Psoas muscle (tissue), 8 donors: Measurements from ENCODE around the gene TBC1D7. TPM values are rescaled to one million over a fixed set of nuclear protein-coding genes. Genes with fewer than 3 reads are reported as not detected.

Source experiments
- ATAC-seq, 4 donors: fragments of 200-7000 bp; cut with Tn5 transposase; one replicate each; pipeline ENCODE4 v1.9.1; 2020; ENCODE audit warnings: moderate library complexity in 3 of 4, mild to moderate bottlenecking in 2 of 4
- DNase-seq, 2 donors: peaks; one replicate each; pipeline ENCODE4 v3.0.0-alpha.2; 2020
- H3K27ac ChIP-seq: fragments of 200-600 bp; one replicate; pipeline ENCODE4 v1.8.0; 2022
- H3K27me3 ChIP-seq, 3 donors: fragments of 200-600 bp in 1 of 3; one replicate each; pipeline versions ENCODE4 v1.6.1 to v1.8.0; 2013 to 2022; ENCODE audit warnings: low read length in 2 of 3, mild to moderate bottlenecking in 2 of 3, moderate library complexity in 1 of 3; ENCODE audit not compliant: insufficient read depth in 3 of 3
- H3K36me3 ChIP-seq, 2 donors: fragments of 200-600 bp in 1 of 2; one replicate each; pipeline versions ENCODE4 v1.6.1 to v1.8.0; 2013 to 2022; ENCODE audit warnings: low read depth in 1 of 2, mild to moderate bottlenecking in 1 of 2, moderate library complexity in 1 of 2; ENCODE audit not compliant: insufficient read depth in 1 of 2
- H3K4me1 ChIP-seq: fragments of 200-600 bp; one replicate; pipeline ENCODE4 v1.8.0; 2022
- H3K4me3 ChIP-seq: fragments of 200-600 bp; one replicate; pipeline ENCODE4 v1.8.0; 2022; ENCODE audit warnings: mild to moderate bottlenecking
- H3K9me3 ChIP-seq: fragments of 200-600 bp; one replicate; pipeline ENCODE4 v1.8.0; 2022
- WGBS, 3 donors: extraction: QIAGEN DNeasy Blood & Tissue Kit; methylation state at CpG; one replicate each; pipeline versions ENCODE4 v1.1.6 to v1.1.7; 2013; 5-methylcytosine and 5-hydroxymethylcytosine counted together
- intact Hi-C, 2 donors: fragments of 100-400 bp; cut with DNase I; formaldehyde crosslinking; loops; one replicate each; pipeline versions ENCODE4 v1.11.0 to v1.14.2; 2022
- polyA plus RNA-seq, 3 donors: library from polyadenylated mRNA; stranded (reverse); fragments of 200-250 nt; gene quantifications; one replicate each; pipeline ENCODE4 v1.2.3, GENCODE V29; 2013
- total RNA-seq, 4 donors: library from RNA; stranded (reverse); fragmentation: NEBNext Ultra II Directional in 2 of 4; extraction: Animal tissue kit (Norgen Biotek cat#: 25700) in 2 of 4; gene quantifications; one replicate each; pipeline versions ENCODE4 v1.2.1 to v1.2.4, GENCODE V29; 2021 to 2023
- TF ChIP-seq, protein P1 (sequence below): fragments of 200-600 bp; IDR thresholded peaks from one replicate; pipeline ENCODE4 v1.8.0; 2022; ENCODE audit warnings: antibody characterized with exemption
- donor health status: healthy with polysubstance abuse.
- donor health status: DM: no; HTN: no; CAD: no; lungs with moderate emphysema.
- donor health status: Bipolar disorder and iron deficiency.
- donor health status: healthy.
- donor health status: DM: yes; HTN: yes; CAD: no.
- donor health status: DM: no; HTN: no; CAD: no.
- donor health status: DM: no; HTN: no; CAD: no.
- donor health status: DM: yes; HTN: yes; CAD: no.

The TBC1D7 gene
- total and polyA plus RNA-seq, 7 donors = 9.4 to 19.4 (median 12.0) TPM

DNA sequence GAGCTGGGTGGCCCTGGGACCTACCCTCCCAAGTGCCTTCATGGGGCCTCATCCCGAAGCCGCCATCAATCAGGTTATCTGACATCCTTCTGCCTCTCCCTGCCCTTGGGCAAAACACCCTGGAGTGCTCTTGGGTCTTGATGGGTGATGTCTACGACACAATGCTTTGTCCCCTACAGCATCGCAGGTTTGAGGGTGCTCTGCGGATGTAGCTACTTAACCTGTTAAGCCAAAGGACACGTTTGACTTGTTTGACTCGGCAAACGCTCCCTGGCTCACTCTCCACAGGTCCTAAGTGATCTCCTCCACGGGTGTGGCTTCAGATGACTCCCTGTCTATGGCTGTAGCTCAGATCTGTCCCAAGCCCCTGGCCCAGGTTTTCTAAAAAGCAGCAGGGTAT lies 35.6 kb downstream of the TBC1D7 start:
- DNase-seq (no peak), ATAC-seq (no peak)
- Histone ChIP-seq H3K4me1 (no peaks in the 10 kb centered on the region), H3K9me3 (no peaks in the 10 kb centered on the region), H3K36me3 (peaks cover 0 to 41% of the 10 kb centered on the region in 2 donors), H3K27me3 (no peaks in the 10 kb centered on the region), H3K27ac (no peak overlapping the region), H3K4me3 (no peak overlapping the region)
- intact Hi-C loops = no loop called here
- TF ChIP-seq, protein P1, sequence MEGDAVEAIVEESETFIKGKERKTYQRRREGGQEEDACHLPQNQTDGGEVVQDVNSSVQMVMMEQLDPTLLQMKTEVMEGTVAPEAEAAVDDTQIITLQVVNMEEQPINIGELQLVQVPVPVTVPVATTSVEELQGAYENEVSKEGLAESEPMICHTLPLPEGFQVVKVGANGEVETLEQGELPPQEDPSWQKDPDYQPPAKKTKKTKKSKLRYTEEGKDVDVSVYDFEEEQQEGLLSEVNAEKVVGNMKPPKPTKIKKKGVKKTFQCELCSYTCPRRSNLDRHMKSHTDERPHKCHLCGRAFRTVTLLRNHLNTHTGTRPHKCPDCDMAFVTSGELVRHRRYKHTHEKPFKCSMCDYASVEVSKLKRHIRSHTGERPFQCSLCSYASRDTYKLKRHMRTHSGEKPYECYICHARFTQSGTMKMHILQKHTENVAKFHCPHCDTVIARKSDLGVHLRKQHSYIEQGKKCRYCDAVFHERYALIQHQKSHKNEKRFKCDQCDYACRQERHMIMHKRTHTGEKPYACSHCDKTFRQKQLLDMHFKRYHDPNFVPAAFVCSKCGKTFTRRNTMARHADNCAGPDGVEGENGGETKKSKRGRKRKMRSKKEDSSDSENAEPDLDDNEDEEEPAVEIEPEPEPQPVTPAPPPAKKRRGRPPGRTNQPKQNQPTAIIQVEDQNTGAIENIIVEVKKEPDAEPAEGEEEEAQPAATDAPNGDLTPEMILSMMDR = no peak
- WGBS, 3 donors = 92 to 94% (median 93%) methylated on average over 9 of the region's 9 CpGs

DNA sequence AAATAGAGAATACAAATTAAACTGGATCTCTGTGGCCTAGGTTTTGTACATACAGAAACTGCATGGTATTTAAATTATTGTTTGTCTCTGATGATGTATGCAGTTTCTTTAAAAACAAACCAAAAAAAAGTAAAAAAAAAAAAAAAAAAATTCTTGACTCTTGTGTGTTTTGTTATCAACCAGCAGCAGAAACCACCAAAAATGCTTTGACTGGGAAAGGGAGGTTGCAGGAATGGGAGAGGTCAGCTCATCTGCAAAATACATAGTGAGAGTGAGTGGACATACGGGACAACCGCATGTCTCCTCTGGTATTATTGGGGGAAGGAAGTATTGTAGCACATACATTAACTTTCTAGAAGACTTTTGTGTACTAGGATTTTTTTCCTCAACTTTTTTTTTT lies 38.0 kb downstream of the TBC1D7 start:
- Histone ChIP-seq H3K4me1 (no peaks in the 10 kb centered on the region), H3K4me3 (no peak overlapping the region), H3K27ac (no peak overlapping the region), H3K36me3 (peaks cover 0 to 37% of the 10 kb centered on the region in 2 donors), H3K27me3 (no peaks in the 10 kb centered on the region), H3K9me3 (peaks cover 8% of the 10 kb centered on the region)
- 98 to 100% (median 99%) methylated on average over 2 of the region's 2 CpGs for WGBS, 3 donors
- ATAC-seq (no peak), DNase-seq (no peak)
- intact Hi-C loops = no loop called here
- TF ChIP-seq, protein P1 = no peak

DNA sequence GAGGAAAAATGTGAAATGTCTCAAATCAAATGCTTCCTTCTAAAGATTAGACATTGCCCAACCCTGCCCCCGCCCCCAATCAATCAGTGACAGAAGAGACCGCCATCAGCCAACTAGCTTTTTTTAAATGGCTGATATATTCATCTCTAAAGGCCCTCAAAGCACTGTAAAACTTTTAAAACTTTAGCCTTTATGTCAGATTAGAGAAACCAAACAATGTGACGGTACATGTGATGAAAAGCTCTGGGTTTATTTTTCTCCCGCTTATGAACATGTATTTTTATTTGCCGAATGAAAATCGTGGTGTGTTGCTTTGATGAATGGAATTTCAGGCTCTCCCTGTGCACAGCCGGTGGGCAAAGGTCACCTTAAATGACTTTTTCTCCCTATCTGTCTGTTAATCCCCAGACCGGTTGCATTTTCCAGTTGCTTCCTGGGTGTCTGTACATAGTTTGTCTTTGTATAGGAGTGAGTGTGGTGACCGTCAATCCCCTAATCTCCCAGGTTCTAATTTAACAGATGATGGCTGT lies 38.5 kb downstream of the TBC1D7 start:
- Histone ChIP-seq H3K4me3 (no peak overlapping the region), H3K27me3 (no peaks in the 10 kb centered on the region), H3K4me1 (no peaks in the 10 kb centered on the region), H3K36me3 (peaks cover 0 to 33% of the 10 kb centered on the region in 2 donors), H3K27ac (no peak overlapping the region), H3K9me3 (peaks cover 8% of the 10 kb centered on the region)
- intact Hi-C loops = no loop called here
- DNase-seq = no peak
- WGBS, 3 donors = 78 to 82% (median 79%) methylated on average over 9 of the region's 9 CpGs
- TF ChIP-seq, protein P1 = no peak
- ATAC-seq = no peak

DNA sequence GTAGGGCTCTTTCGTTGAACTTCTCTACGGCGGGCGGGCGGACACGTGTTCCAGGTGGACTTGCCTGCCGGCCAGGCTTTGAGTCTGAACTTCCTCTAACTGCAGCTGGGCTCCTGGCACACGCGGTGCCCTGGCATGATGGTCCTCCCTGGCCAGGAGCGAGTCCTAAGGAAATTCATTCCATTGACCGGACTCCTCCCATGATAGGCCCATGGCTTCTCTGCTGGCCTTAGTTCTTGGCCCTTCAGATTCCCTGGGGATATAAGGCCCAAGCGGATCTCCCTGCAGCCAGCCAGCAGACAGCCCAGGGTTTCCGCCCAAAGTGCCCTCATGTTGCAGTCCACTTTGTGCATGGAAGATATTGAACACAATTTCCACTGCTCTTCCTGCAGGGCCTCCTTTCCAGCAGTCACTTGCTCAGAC lies 39.4 kb downstream of the TBC1D7 start:
- ATAC-seq (no peak), DNase-seq (no peak)
- intact Hi-C loops = no loop called here

More for the DNA sequence above, 39.4 kb downstream of the TBC1D7 start:
- Histone ChIP-seq H3K9me3 (peaks cover 8% of the 10 kb centered on the region), H3K4me3 (no peak overlapping the region), H3K36me3 (peaks cover 0 to 25% of the 10 kb centered on the region in 2 donors), H3K27ac (no peak overlapping the region), H3K27me3 (no peaks in the 10 kb centered on the region), H3K4me1 (no peaks in the 10 kb centered on the region)
- TF ChIP-seq, protein P1 = no peak
- 82 to 94% (median 87%) methylated on average over 13 of the region's 13 CpGs for WGBS, 3 donors
